B cell (primary cell): ENCODE results near the gene IKZF2. TPM values are rescaled to one million over a fixed set of nuclear protein-coding genes. Genes with fewer than 3 reads are reported as not detected.

ENCODE experiments used
- ATAC-seq: fragments of 200-7000 bp; cut with Tn5 transposase; one replicate; pipeline ENCODE4 v1.10.0; 2021; ENCODE audit warnings: low read depth, mild to moderate bottlenecking, moderate number of reproducible peaks, moderate library complexity
- CTCF ChIA-PET: fragments of 350-600 bp; sonication (Branson Sonifier 250); formaldehyde crosslinking; loops from one replicate; lab custom pipeline; 2021; ENCODE audit warnings: antibody characterized with exemption, inconsistent platforms; lab: Charles Lee
- POLR2A ChIA-PET: fragments of 350-600 bp; sonication (Branson Sonifier 250); formaldehyde crosslinking; loops from one replicate; lab custom pipeline; 2021; ENCODE audit warnings: antibody characterized with exemption; lab: Charles Lee
- DNase-seq: peaks from one replicate; pipeline ENCODE4 v3.0.0; 2013
- H2AFZ ChIP-seq: 2 replicates; pipeline ENCODE4 v1.6.1; 2012; ENCODE audit warnings: mild to moderate bottlenecking, low read depth, low read length; ENCODE audit not compliant: insufficient read depth, poor library complexity, severe bottlenecking
- H3K27ac ChIP-seq, 2 donors: 1 replicate in 1 of 2; 2 replicates in 1 of 2; pipeline ENCODE4 v1.5.1; 2012 to 2013; ENCODE audit warnings: low read length in 2 of 2, mild to moderate bottlenecking in 2 of 2, moderate library complexity in 1 of 2
- H3K27me3 ChIP-seq, 4 experiments: fragments of 200-600 bp in 1 of 4; sonication (generic) in 1 of 4; replicated peaks in 1 of 4; 1 replicate in 2 of 4; 2 replicates in 2 of 4; pipeline versions ENCODE4 v1.6.1 to v1.7.0; 2013 to 2016; ENCODE audit warnings: low read length in 3 of 4, mild to moderate bottlenecking in 2 of 4, mixed read lengths in 1 of 4, moderate library complexity in 1 of 4; ENCODE audit not compliant: insufficient read depth in 4 of 4, control insufficient read depth in 3 of 4; ENCODE audit errors: control extremely low read depth in 1 of 4
- H3K36me3 ChIP-seq, 2 experiments: replicated peaks in 1 of 2; 1 replicate in 1 of 2; 2 replicates in 1 of 2; pipeline versions ENCODE4 v1.6.1 to v1.7.1; 2013; ENCODE audit warnings: low read length in 1 of 2; ENCODE audit not compliant: insufficient read depth in 2 of 2, control insufficient read depth in 1 of 2; ENCODE audit errors: control extremely low read depth in 1 of 2, extremely low read depth in 1 of 2
- H3K4me1 ChIP-seq, 2 donors: fragments of 200-600 bp in 1 of 2; sonication (generic) in 1 of 2; 1 replicate in 1 of 2; 2 replicates in 1 of 2; pipeline versions ENCODE4 v1.5.1 to v1.6.1; 2013 to 2017; ENCODE audit warnings: low read length in 2 of 2; ENCODE audit not compliant: control insufficient read depth in 2 of 2, insufficient read depth in 2 of 2
- H3K4me2 ChIP-seq: replicated peaks from 2 replicates; pipeline ENCODE3; 2012; ENCODE audit warnings: mild to moderate bottlenecking, low read depth, low read length; ENCODE audit not compliant: poor library complexity, severe bottlenecking
- H3K4me3 ChIP-seq, 5 experiments: fragments of 200-600 bp in 1 of 5; sonication (generic) in 1 of 5; 1 replicate in 3 of 5; 2 replicates in 2 of 5; pipeline versions ENCODE4 v1.5.1 to v1.7.0; 2011 to 2016; ENCODE audit warnings: low read length in 4 of 5, mild to moderate bottlenecking in 4 of 5, low read depth in 2 of 5, control low read depth in 1 of 5, moderate library complexity in 1 of 5; ENCODE audit not compliant: insufficient read depth in 1 of 5; ENCODE audit errors: control extremely low read depth in 1 of 5, extremely low read depth in 1 of 5
- H3K79me2 ChIP-seq: fragments of 200-600 bp; sonication (generic); one replicate; pipeline ENCODE4 v1.6.0; 2016; ENCODE audit warnings: low read length; ENCODE audit not compliant: control insufficient read depth, insufficient read depth
- H3K9ac ChIP-seq: fragments of 200-600 bp; sonication (generic); 2 replicates; pipeline ENCODE4 v1.6.1; 2017; ENCODE audit warnings: mild to moderate bottlenecking, low read length, moderate library complexity
- H3K9me3 ChIP-seq, 3 donors: one replicate each; pipeline versions ENCODE4 v1.6.1 to v1.7.1; 2013; ENCODE audit warnings: low read length in 2 of 3; ENCODE audit not compliant: control insufficient read depth in 2 of 3, insufficient read depth in 1 of 3; ENCODE audit errors: control extremely low read depth in 1 of 3
- H4K20me1 ChIP-seq: 2 replicates; pipeline ENCODE4 v1.6.0; 2012; ENCODE audit warnings: mild to moderate bottlenecking, low read length; ENCODE audit not compliant: insufficient read depth, control insufficient read depth, poor library complexity, severe bottlenecking
- H3K27ac Mint-ChIP-seq: one replicate; pipeline ENCODE4 v1.8.0; 2021; ENCODE audit warnings: mixed read lengths
- H3K27me3 Mint-ChIP-seq: one replicate; pipeline ENCODE4 v1.8.0; 2021; ENCODE audit warnings: mixed read lengths
- H3K4me1 Mint-ChIP-seq: one replicate; pipeline ENCODE4 v1.8.0; 2021; ENCODE audit warnings: mixed read lengths
- H3K4me3 Mint-ChIP-seq: one replicate; pipeline ENCODE4 v1.8.0; 2021; ENCODE audit warnings: mixed read lengths
- H3K9me3 Mint-ChIP-seq: one replicate; pipeline ENCODE4 v1.8.0; 2022; ENCODE audit warnings: mixed read lengths; ENCODE audit not compliant: insufficient read depth
- CTCF ChIP-seq: fragments of 200-600 bp; IDR thresholded peaks from one replicate; pipeline ENCODE4 v1.8.0; 2022; ENCODE audit warnings: antibody characterized with exemption, mild to moderate bottlenecking
- EZH2 ChIP-seq: IDR thresholded peaks from 2 replicates; pipeline ENCODE4 v1.6.1; 2012; ENCODE audit warnings: borderline replicate concordance, low read depth, mild to moderate bottlenecking, moderate library complexity, low read length; ENCODE audit not compliant: insufficient read depth, poor library complexity, severe bottlenecking
- WGBS: methylation state at CpG from one replicate; pipeline ENCODE4 v1.1.5; 2013; ENCODE audit warnings: missing lambda C conversion rate; ENCODE audit not compliant: insufficient coverage; 5-methylcytosine and 5-hydroxymethylcytosine counted together
- intact Hi-C: fragments of 100-400 bp; cut with micrococcal nuclease; formaldehyde crosslinking; loops from one replicate; pipeline ENCODE4 v1.10.0; 2022
- polyA plus RNA-seq: library from polyadenylated mRNA; depleted of rRNA; stranded (reverse); fragments of >200 nt; gene quantifications from 2 replicates; pipeline ENCODE4 v1.2.3, GENCODE V29; 2012
- total RNA-seq, 2 donors: library from RNA; stranded (reverse); fragments of 120-200 nt in 1 of 2; gene quantifications; 1 replicate in 1 of 2; 2 replicates in 1 of 2; pipeline versions ENCODE4 v1.2.3 to v1.2.4, GENCODE V29; 2013 to 2022

Gene IKZF2
- total and polyA plus RNA-seq, 2 donors (not counting 1 experiment from before 2014, with no cell fraction given) = 2.5 to 49.3 TPM

DNA sequence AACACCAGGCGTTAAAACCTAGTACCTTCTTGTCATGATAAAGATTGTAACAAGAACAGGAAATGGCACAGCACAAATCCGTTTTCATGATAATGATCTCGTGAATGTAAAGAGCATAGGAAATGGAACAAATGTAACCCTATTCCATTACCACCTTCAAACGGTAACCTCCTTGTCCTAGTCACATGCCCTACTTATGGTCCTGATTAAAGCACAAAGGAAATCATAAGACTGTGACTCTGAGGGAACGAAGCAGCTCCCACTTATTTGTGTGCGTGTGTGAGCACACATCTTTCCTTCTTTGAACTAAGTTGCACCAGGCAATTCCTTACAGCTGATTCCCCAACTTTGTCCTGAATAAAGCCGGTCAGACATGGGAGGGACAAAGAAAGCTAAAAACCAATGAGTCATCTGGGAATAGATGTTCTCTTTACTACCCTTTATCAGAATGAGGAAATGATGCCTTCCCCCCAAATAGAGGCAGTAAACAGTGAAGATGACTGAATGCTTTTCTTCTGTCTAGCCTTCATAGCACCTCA, 192.6 kb downstream of the IKZF2 start:
- Histone ChIP-seq H3K4me2 (no peak overlapping the region), H3K9me3 (no peaks in the 10 kb centered on the region), H3K9ac (no peak overlapping the region), H2AFZ (no peak overlapping the region), H3K79me2 (no peaks in the 10 kb centered on the region), H3K27ac (no peak overlapping the region), H3K27me3 (no peaks in the 10 kb centered on the region), H3K36me3 (no peaks in the 10 kb centered on the region), H3K4me1 (no peaks in the 10 kb centered on the region), H4K20me1 (no peaks in the 10 kb centered on the region), H3K4me3 (no peak overlapping the region)
- no peaks in the 10 kb centered on the region for H3K9me3 Mint-ChIP-seq
- POLR2A ChIA-PET = no interaction called here
- intact Hi-C loops = no loop called here
- TF ChIP-seq CTCF = no peak
- TF ChIP-seq EZH2 = no peak
- WGBS = 53% methylated on average over 3 of the region's 7 CpGs
- no peak for ATAC-seq
- H3K4me1 Mint-ChIP-seq = peaks cover 6% of the 10 kb centered on the region
- CTCF ChIA-PET = no interaction called here
- H3K27me3 Mint-ChIP-seq = no peaks in the 10 kb centered on the region
- H3K27ac Mint-ChIP-seq = no peak overlapping the region
- no peak overlapping the region for H3K4me3 Mint-ChIP-seq
- no peak for DNase-seq

GRCh38 chr2:212958133-212958532, 193.3 kb downstream of the IKZF2 start:
- H3K9me3 ChIP-seq = no peaks in the 10 kb centered on the region
- H4K20me1 ChIP-seq = no peaks in the 10 kb centered on the region
- H3K36me3 ChIP-seq = no peaks in the 10 kb centered on the region
- DNase-seq (no peak), ATAC-seq (no peak)
- no peak overlapping the region for H2AFZ ChIP-seq
- no peaks in the 10 kb centered on the region for H3K9me3 Mint-ChIP-seq
- ChIA-PET CTCF (interaction anchor here (0.8 to 1.3 kb wide), 2 partner anchors 17 to 22 kb away, joined by 3 read pairs; no protein-coding TSS in a partner anchor), POLR2A (no interaction called here)
- no peaks in the 10 kb centered on the region for H3K27me3 ChIP-seq
- peaks cover 6% of the 10 kb centered on the region for H3K4me1 Mint-ChIP-seq
- H3K27me3 Mint-ChIP-seq = no peaks in the 10 kb centered on the region
- no peaks in the 10 kb centered on the region for H3K4me1 ChIP-seq
- H3K9ac ChIP-seq = no peak overlapping the region
- H3K27ac Mint-ChIP-seq = no peak overlapping the region
- no peak for TF ChIP-seq CTCF
- no peak for TF ChIP-seq EZH2
- no peak overlapping the region for H3K27ac ChIP-seq
- no peak overlapping the region for H3K4me3 Mint-ChIP-seq
- WGBS = no CpG with 5 or more reads among the region's 3 CpGs
- no peak overlapping the region for H3K4me2 ChIP-seq
- H3K79me2 ChIP-seq = no peaks in the 10 kb centered on the region
- intact Hi-C loops = no loop called here
- H3K4me3 ChIP-seq = no peak overlapping the region
